ENCODE measurements around the gene TMEM100. TPM values are rescaled to one million over a fixed set of nuclear protein-coding genes. Genes with fewer than 3 reads are reported as not detected.
A peak's percentile ranks its signal among the peaks of the same experiment; 100 is the strongest.

The TMEM100 gene
- total RNA-seq, 1 experiment from 2014 or later = 1.3 TPM

- Histone ChIP-seq H3K27me3 (no peaks in the 10 kb centered on the region), H3K27ac (no peak overlapping the region), H3K4me3 (no peak overlapping the region), H3K4me1 (no peaks in the 10 kb centered on the region), H3K9me3 (replicated peaks) (no peaks in the 10 kb centered on the region), H3K36me3 (no peaks in the 10 kb centered on the region)
- DNase-seq = no peak
These were observed 5.2 kb downstream of the TMEM100 start for GRCh38 chr17:55717432-55717831.

GRCh38 chr17:55710829-55711496, 11.7 kb downstream of the TMEM100 start:
- Histone ChIP-seq H3K9me3 (replicated peaks) (no peaks in the 10 kb centered on the region), H3K27me3 (no peaks in the 10 kb centered on the region), H3K4me1 (0 out of 2 replicates have a peak, but pooled peaks cover 4% of the 10 kb centered on the region), H3K36me3 (no peaks in the 10 kb centered on the region), H3K4me3 (no peak overlapping the region), H3K27ac (no peak overlapping the region)
- no peak for DNase-seq

GRCh38 chr17:55710410-55710809, 12.3 kb downstream of the TMEM100 start:
- no peak overlapping the region for H3K4me3 ChIP-seq
- no peaks in the 10 kb centered on the region for H3K36me3 ChIP-seq
- no peaks in the 10 kb centered on the region for H3K27me3 ChIP-seq
- 0 out of 2 replicates have a peak, but pooled peaks cover 4% of the 10 kb centered on the region for H3K4me1 ChIP-seq
- H3K9me3 ChIP-seq (replicated peaks) = no peaks in the 10 kb centered on the region
- peak in 1 of 2 experiments; percentile 38 for DNase-seq
- no peak overlapping the region for H3K27ac ChIP-seq

- H3K27ac ChIP-seq = no peak overlapping the region
These were observed 12.7 kb downstream of the TMEM100 start for GRCh38 chr17:55709984-55710383.

GRCh38 chr17:55709440-55709839, 13.2 kb downstream of the TMEM100 start:
- H3K4me1 ChIP-seq = 0 out of 2 replicates have a peak, but pooled peaks cover 4% of the 10 kb centered on the region
- H3K4me3 ChIP-seq = no peak overlapping the region
- no peak for DNase-seq
- H3K36me3 ChIP-seq = no peaks in the 10 kb centered on the region
- H3K9me3 ChIP-seq (replicated peaks) = no peaks in the 10 kb centered on the region
- H3K27me3 ChIP-seq = no peaks in the 10 kb centered on the region
- H3K27ac ChIP-seq = no peak overlapping the region

More at GRCh38 chr17:55709984-55710383, 12.7 kb downstream of the TMEM100 start:
- Histone ChIP-seq H3K36me3 (no peaks in the 10 kb centered on the region), H3K27me3 (no peaks in the 10 kb centered on the region), H3K4me3 (no peak overlapping the region), H3K9me3 (replicated peaks) (no peaks in the 10 kb centered on the region), H3K4me1 (0 out of 2 replicates have a peak, but pooled peaks cover 4% of the 10 kb centered on the region)
- no peak for DNase-seq

GRCh38 chr17:55708175-55708974, 14.3 kb downstream of the TMEM100 start:
- Histone ChIP-seq H3K9me3 (replicated peaks) (no peaks in the 10 kb centered on the region), H3K27ac (no peak overlapping the region), H3K36me3 (no peaks in the 10 kb centered on the region), H3K4me3 (no peak overlapping the region), H3K4me1 (0 out of 2 replicates have a peak, but pooled peaks cover 4% of the 10 kb centered on the region), H3K27me3 (no peaks in the 10 kb centered on the region)
- no peak for DNase-seq

GRCh38 chr17:55706808-55707773, 15.6 kb downstream of the TMEM100 start:
- H3K27ac ChIP-seq = no peak overlapping the region

GRCh38 chr17:55705847-55706246, 16.8 kb downstream of the TMEM100 start:
- Histone ChIP-seq H3K4me3 (no peak overlapping the region), H3K9me3 (replicated peaks) (no peaks in the 10 kb centered on the region), H3K4me1 (0 out of 2 replicates have a peak, but pooled peaks cover 4% of the 10 kb centered on the region), H3K27ac (no peak overlapping the region), H3K27me3 (no peaks in the 10 kb centered on the region), H3K36me3 (no peaks in the 10 kb centered on the region)
- DNase-seq = no peak

More at GRCh38 chr17:55706808-55707773, 15.6 kb downstream of the TMEM100 start:
- H3K27me3 ChIP-seq = no peaks in the 10 kb centered on the region
- no peaks in the 10 kb centered on the region for H3K9me3 ChIP-seq (replicated peaks)
- DNase-seq = no peak
- H3K4me3 ChIP-seq = no peak overlapping the region
- H3K36me3 ChIP-seq = no peaks in the 10 kb centered on the region
- 0 out of 2 replicates have a peak, but pooled peaks cover 4% of the 10 kb centered on the region for H3K4me1 ChIP-seq

- H3K9me3 ChIP-seq (replicated peaks) = no peaks in the 10 kb centered on the region
- no peaks in the 10 kb centered on the region for H3K27me3 ChIP-seq
- peaks cover 11% of the 10 kb centered on the region for H3K4me1 ChIP-seq
- no peaks in the 10 kb centered on the region for H3K36me3 ChIP-seq
- no peak for DNase-seq
- no peak overlapping the region for H3K27ac ChIP-seq
- H3K4me3 ChIP-seq = no peak overlapping the region
These were observed 18.3 kb downstream of the TMEM100 start for GRCh38 chr17:55704401-55704800.

- H3K36me3 ChIP-seq = no peaks in the 10 kb centered on the region
- H3K4me3 ChIP-seq = no peak overlapping the region
- H3K27ac ChIP-seq = no peak overlapping the region
- DNase-seq = no peak
- H3K4me1 ChIP-seq = peaks cover 20% of the 10 kb centered on the region
- H3K27me3 ChIP-seq = no peaks in the 10 kb centered on the region
- no peaks in the 10 kb centered on the region for H3K9me3 ChIP-seq (replicated peaks)
These were observed 20.5 kb downstream of the TMEM100 start for GRCh38 chr17:55702150-55702549.

GRCh38 chr17:55699181-55699860, 23.3 kb downstream of the TMEM100 start:
- peak; percentile 85 to 94 for DNase-seq
- H3K27ac ChIP-seq = peak overlapping the region; percentile 51
- H3K4me3 ChIP-seq = no peak overlapping the region
- no peaks in the 10 kb centered on the region for H3K27me3 ChIP-seq
- no peaks in the 10 kb centered on the region for H3K36me3 ChIP-seq
- peaks cover 30% of the 10 kb centered on the region for H3K4me1 ChIP-seq
- no peaks in the 10 kb centered on the region for H3K9me3 ChIP-seq (replicated peaks)

- no peaks in the 10 kb centered on the region for H3K9me3 ChIP-seq (replicated peaks)
- H3K27me3 ChIP-seq = no peaks in the 10 kb centered on the region
- peaks cover 43% of the 10 kb centered on the region for H3K4me1 ChIP-seq
- H3K4me3 ChIP-seq = peak overlapping the region; percentile 3; the same call in 1 of the 2 replicates
- no peaks in the 10 kb centered on the region for H3K36me3 ChIP-seq
- DNase-seq = peak in 1 of 2 experiments; percentile 48
- H3K27ac ChIP-seq = no peak overlapping the region
These were observed 28.3 kb downstream of the TMEM100 start for GRCh38 chr17:55694286-55694910.

All from SJCRH30 (cell line).